Dermis microvascular lymphatic vessel endothelial cell (primary cell): ENCODE measurements around the gene TMC4. TPM values are rescaled to one million over a fixed set of nuclear protein-coding genes. Genes with fewer than 3 reads are reported as not detected.
"Not testable (repeated sequence)": the region's sequence is repeated elsewhere in the genome, so short reads cannot be mapped to it uniquely, and the experiment has no call there.

Experiments used
- DNase-seq, 2 donors: peaks; one replicate each; pipeline versions ENCODE4 v3.0.0 to v3.0.0-alpha.2; 2010; ENCODE audit warnings: low read depth in 2 of 2
- total RNA-seq: library from RNA; depleted of rRNA; stranded (reverse); fragments of >200 nt; gene quantifications from 2 replicates; pipeline ENCODE4 v1.2.1, GENCODE V29; 2014

TMC4 gene
- total RNA-seq, 1 donor from 2014 or later = not detected

DNA sequence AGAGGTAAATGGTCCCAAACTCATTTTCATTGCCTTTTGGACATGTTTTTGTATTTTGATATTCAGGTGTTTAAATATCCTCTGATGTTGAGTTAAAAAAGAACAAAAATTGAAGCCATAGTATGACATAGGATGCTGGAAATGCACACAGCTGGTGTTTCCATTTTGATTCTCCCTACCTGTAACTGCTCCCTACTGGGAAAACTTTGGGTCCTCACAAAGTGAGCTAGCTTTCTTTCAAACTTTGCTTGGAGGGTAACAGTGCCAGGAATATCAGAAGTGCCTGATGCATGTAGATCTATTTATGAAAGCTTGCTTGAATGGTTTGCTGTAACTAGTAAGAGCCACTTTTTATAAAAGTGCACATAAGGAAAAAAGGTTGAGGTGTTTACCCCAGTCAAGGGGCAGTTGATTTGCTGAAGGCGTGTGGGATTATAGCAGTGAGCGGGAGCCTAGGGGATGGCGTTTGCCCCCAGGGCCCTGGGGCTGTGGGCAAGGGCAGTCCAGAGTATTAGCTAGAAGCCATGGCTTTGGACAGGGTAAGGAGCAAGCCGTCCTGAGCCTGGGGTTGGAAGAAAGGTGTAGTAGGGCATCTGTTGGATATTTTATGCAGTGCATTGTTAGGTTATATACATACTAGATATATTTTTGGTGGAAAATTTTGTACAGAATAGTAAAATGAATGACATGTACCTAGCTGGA is 32.0 kb upstream of the TMC4 start:
- no peak for DNase-seq

DNA sequence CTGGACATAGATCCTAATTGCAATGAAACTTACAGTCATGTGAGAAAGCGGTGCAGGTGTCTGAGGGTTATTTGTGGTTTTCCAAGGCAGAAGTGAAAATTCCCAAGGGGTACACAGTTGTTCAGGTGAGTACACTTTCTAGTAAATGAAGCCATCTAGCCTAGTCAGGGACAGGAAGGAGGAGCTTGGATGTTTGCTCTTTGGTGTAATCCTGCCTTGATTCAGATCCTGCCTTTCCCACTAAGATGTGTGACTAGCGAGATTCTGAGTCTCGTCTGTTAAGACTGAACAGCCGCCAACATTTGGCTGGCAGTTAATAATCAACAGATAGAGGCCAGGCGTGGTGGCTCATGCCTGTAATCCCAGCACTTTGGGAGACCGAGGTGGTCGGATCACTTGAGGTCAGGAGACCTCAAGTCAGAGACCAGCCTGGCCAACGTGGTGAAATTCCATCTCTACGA is 30.2 kb upstream of the TMC4 start:
- no peak for DNase-seq

DNA sequence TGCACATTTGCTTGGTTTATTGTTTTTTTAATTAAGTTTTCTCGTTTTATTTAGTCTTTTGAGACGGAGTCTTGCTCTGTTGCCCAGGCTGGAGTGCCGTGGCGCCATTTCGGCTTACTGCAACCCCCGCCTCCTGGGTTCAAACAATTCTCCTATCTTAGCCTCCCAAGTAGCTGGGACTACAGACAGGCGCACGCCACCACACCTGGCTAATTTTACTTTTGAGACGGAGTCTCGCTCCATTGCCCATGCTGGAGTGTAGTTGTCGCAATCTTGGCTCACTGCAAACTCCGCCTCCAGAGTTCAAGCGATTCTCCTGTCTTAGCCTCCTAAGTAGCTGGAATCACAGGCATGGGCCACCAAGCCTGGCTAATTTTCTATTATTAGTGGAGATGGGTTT is 29.0 kb upstream of the TMC4 start:
- DNase-seq = no peak

DNA sequence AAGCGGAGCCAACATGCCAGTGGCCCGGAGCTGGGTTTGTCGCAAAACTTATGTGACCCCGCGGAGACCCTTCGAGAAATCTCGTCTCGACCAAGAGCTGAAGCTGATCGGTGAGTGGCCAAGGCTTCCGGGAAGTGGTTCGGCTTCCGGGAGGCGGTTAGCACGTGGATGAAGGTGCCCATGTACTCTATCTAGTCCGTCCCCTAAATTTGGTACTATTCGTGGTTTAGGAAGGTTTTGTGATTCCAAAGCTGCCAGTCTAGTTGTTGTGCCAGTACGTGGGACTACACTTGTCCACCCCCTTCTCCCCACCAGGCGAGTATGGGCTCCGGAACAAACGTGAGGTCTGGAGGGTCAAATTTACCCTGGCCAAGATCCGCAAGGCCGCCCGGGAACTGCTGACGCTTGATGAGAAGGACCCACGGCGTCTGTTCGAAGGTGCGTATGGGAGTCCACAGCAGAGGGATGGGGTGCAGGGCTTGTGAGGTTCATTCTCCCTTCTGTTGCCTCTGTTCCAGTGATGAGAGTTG is 28.3 kb upstream of the TMC4 start:
- peak in 1 of 2 donors; percentile 25 for DNase-seq

DNA sequence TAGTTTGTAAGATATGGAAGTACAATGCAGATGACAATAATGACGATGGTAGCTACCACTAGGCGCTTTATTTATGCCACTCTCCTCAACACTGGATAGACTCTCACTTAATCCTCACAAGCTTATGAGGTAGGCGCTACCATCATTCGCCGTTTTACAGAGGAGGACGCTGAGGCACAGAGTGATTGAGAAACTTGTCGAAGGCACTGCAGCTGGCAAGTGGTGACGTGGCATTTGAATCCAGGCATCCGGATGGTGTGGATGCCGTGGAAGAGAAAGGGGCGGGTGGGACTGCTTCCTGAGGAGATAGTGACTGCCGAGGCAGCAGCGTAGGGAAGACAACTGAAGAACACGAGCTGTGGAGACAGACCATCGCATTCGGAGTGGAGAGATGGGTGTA is 26.4 kb upstream of the TMC4 start:
- DNase-seq = no peak

DNA sequence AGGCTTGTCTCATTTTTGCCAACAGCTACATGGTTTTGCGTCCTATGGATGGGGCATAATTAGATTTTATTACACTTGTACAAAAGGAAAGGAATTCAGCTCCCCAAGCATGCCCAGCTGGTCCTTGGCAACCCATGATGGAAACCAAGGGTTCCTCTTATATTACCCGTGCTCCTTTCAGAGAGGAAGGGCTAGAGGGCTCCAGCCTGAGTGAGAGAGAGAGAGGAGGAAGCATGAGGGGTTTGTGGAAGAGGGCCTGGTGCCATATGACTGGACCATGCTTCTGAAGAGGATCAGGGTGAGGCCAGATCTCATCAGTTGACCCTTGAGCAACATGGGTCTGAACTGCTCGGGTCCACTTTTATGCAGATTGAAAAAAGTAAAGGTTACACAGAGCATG is 24.2 kb upstream of the TMC4 start:
- no peak for DNase-seq

DNA sequence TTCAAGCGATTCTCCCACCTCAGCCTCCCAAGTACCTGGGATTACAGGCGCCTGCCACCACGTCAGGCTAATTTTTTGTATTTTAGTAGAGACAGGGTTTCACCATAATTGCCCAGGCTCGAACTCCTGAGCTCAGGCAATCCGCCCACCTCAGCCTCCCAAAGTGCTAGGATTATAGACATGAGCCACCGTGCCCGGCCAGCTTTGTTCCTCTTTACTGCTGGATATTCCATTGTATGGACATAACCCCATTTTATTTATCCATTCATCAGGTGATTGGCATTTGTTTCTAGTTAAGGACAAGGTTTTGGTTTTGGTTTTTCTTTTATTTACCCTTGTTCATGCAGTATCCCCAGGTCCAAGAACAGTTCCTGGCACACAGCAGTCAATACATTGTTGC is 23.6 kb upstream of the TMC4 start:
- no peak for DNase-seq

DNA sequence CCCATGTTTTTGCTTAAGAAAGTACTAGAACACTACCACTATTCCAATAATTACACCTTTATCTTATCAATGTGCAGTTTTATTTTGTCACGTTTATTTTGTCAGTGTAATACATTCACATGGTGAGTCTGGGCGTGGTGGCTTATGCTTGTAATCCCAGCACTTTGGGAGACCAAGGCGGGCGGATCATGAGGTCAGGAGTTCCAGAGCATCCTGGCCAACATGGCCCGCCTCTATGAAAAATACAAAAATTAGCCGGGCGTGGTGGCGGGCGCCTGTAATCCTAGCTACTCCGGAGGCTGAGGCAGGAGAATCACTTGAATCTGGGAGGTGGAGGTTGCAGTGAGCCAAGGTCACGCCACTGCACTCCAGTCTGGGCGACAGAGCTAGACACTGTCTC is 21.5 kb upstream of the TMC4 start:
- DNase-seq = not testable (repeated sequence)

DNA sequence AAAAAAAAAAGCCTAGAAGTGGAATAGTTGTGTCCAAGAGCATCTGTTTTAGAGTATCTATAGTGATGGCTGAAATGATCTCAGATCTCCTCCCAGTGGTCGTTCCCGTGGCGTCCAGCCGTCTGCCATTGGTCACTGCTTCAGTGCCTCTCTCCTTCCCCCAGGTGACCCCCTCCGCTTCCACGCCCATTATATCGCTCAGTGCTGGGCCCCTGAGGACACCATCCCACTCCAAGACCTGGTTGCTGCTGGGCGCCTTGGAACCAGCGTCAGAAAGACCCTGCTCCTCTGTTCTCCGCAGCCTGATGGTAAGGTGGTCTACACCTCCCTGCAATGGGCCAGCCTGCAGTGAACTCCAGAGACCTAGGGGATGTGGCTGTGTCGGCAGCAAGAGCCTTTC is 20.1 kb upstream of the TMC4 start:
- DNase-seq = no peak

DNA sequence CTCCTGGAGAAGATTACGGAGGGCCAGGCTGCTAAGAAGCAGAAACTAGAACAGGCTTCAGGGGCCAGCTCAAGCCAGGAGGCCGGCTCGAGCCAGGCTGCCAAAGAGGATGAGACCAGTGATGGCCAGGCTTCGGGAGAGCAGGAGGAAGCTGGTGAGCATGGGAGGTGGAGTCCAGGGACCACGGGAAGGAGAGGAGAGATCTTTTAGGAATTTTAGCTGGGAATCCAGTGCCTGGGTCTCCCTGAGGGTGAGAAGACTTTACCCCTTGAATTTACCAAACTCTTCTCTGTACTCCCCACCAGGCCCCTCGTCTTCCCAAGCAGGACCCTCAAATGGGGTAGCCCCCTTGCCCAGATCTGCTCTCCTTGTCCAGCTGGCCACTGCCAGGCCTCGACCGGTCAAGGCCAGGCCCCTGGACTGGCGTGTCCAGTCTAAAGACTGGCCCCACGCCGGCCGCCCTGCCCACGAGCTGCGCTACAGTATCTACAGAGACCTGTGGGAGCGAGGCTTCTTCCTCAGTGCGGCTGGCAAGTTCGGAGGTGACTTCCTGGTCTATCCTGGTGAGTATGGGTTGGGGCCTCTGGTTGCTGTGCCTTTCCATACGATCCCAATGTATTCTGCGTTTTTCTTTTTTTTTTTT is 19.0 kb upstream of the TMC4 start:
- DNase-seq = no peak

DNA sequence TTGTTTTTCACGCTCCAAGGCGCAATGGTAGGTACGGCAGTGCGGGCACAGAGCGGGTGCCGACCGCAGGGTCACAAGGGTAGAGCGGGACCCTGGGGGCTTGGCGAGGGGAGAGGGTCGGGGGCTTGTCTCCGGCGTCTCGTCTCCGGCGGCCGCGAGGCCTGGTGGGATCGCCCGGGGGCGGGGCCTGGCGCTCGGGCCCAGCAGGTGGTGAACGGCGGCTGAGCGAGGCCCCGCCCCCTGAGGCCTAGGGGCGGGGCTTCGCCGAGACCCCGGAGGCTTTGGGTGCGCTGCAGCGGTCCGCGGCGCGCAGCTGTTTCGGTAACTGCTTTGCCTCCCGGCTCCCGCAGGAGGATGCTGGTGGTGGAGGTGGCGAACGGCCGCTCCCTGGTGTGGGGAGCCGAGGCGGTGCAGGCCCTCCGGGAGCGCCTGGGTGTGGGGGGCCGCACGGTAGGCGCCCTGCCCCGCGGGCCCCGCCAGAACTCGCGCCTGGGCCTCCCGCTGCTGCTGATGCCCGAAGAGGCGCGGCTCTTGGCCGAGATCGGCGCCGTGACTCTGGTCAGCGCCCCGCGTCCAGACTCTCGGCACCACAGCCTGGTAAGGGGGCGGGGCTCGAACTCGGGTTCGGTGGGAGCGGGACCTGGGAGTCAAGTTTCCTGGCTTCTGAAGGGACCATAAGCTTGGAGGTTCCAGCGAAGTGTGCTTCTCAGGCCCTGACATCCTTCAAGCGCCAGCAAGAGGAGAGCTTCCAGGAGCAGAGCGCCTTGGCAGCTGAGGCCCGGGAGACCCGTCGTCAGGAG is 18.3 kb upstream of the TMC4 start, which contains the start of gene TSEN34:
Gene TSEN34 (plus strand): TSS at position 298 of the 800 bp plus-strand sequence. CDS start 57 bp downstream, at position 355.
- DNase-seq = peak; percentile 52 to 86

DNA sequence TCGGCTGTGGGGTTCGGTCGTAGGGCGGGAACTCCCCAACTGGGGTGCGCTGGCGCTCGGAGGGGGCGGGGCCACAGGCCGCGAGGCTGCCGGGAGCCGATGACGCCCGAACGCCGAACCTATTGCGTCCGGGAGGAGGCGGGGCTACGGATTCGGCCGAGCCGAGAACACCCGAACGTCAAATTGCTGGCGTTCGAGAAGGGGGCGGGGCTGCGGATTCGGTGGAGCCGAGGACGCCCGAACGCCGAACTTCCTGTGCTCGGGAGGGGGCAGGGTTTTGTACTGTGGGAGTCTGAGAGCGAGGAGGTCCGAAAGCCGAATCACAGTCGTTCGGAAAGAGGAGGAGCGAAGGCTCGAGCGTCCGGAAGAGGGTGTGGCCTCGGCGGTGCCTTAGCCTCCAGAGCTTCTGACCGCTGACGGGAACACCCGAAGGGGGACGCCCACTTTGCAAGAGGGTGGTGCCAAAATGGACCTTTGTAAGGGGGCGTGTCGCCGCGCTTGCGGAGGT is 17.6 kb upstream of the TMC4 start:
- peak; percentile 99 to 100 for DNase-seq

DNA sequence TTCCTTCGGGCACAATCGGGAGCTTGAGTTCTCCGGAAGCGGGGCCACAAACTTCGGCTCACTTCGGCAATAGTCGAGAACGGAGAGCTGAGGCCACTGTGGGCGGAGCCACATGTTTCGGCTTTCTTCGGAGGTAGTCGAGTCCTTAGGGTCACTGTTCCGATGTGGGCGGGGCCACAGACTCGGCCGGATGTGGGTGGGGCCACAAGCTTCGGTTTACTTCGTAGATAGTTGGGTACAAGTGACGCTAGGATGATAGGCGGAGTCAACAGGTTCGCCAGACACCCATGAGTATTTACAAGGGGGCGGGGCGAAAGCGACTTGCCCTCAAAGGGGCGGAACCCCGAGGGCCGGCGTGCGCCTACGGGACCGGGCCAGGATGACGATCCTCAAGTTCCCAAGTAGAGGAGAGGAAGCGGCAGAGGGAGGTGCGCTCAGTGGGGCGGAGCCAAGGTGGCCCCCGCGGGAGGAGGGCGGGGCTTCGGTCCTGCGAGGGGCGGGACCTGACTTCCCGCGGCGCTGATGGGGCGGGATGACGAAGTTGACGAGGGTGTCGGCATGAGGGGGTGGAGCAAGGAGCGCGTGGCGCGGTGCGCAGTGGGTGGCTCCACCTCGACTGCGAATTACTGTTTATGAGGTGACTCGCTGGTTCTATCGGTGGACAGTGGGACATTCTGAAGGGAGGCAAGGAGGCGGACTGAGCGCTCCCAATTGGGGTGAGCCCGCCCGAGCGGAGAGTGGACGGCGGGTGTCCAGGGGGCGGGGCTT is 17.0 kb upstream of the TMC4 start:
- peak; percentile 100 for DNase-seq

DNA sequence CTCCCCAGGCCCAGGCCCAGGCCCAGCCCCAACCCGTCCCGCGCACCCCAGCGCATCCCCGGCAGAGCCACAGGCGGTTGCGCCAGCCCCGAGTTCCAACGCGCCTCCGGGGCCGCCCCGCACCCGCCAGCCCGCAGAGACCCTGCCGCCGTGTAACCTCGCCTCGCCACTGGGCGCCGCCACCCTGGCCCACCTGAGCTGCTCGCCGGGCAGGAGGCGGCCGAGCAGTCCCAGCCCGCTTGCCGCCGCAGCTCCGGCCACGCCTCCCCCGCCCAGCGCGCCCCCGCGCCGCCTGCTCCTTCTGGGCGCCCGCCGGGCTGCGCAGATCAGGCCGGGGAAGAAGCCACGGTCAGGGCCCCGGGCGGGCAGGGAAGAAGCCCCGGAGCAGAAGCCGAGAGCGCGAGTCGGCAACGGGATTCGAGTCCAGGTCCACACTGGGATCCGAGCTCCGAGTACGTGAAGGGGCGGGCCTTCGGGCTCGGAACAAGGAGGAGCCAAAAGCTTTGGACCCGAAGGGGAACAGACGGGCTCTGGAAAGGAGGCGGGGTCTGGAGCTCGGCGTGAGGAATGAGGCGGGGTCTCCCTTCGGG is 16.3 kb upstream of the TMC4 start, which contains the start of gene MBOAT7:
Gene MBOAT7 (minus strand): TSS at position 436 of the 590 bp plus-strand sequence. CDS start 1,072 bp downstream, outside the sequence.
- no peak for DNase-seq

DNA sequence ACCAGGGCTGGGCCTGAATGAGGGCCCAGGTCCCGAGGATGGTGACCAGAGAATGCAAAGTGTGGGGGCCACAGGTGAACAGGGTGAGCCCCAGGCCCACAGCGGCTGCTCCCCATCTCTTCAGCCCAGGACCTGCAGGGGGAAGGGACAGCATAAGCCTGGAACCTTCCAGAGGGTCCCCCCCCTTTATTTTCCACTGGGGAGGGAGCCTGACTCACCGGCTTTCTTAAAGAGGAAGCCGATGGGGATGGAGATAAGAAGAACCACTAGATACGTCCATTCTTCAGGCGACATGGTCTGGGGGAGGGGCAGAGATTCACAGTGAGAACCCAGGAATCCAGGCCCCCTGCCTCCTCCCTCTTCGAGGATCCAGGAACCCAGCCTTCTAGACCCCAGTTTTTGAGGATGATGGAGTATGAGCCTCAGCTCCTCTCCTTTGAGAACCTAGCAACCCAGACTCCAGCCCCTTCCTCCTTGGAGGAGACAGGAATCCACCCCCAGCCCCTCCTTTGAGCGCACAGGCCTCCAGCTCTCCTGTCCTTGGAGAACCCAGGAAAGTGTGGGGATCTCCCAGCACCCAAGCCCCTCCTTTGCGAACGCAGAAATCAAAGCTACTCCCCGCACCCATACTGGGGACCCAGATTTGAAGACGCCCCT is 15.4 kb upstream of the TMC4 start:
- DNase-seq = peak in 1 of 2 donors; percentile 87

DNA sequence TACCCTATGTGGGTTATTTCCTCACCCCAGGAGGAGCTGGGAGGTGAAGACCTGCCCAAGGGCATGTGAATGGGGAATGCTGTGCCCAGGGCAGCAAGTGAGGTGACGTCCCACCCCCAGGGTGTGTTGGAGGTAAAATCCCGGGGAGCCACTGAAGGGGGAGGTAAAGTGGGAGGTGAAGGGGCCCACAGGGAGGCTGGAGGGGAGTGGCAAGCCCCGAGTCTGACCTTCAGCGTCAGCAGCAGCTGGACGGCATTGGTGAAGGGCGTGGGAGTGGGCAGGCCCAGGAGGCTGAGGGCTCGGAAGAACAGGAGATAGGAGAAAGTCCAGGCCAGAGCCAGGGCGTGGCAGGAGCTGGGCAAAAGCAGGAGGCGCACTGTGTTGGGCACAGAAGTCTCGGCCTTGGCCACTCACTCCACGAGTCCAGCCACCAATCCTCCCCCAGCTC is 14.0 kb upstream of the TMC4 start:
- DNase-seq = no peak

DNA sequence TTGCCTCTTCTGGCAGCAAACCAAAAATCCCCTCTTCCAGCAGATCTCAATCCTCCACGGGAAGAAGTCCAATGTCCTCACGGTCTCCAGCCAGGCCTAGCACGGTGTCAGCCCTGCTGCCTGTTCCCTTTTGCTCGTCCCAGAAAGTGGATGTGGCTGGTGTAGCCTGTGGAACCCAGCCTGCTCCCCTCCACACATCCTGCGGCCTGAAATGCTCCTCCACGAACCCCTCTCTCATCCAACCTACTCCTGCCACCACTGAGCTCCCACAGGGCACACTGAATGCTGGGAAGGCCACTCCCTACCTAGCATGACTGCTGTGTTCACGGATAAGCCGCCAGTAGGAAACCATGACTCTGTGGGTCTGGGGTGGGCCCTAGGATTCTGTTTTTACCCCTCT is 13.4 kb upstream of the TMC4 start:
- DNase-seq = no peak

DNA sequence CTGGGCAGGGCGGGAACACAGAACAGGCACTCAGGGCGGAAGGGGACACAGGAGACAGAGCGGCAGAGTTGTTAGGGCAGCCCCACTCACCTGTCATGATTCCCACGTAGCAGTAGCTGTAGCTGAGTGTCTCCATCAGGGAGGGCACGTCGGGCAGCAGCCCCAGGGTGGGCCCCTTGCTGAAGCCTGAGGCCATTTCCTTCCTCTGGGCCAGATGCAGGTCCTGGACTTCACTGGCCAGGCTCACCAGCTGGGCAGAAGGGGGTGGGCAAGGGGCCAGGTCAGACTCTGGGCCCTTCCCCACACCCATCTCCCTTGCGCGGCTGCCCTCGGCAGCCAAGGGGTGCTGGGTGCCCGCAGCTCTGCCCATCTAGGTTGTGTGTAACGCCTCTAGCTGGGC is 10.5 kb upstream of the TMC4 start:
- peak in 1 of 2 donors; percentile 19 for DNase-seq

DNA sequence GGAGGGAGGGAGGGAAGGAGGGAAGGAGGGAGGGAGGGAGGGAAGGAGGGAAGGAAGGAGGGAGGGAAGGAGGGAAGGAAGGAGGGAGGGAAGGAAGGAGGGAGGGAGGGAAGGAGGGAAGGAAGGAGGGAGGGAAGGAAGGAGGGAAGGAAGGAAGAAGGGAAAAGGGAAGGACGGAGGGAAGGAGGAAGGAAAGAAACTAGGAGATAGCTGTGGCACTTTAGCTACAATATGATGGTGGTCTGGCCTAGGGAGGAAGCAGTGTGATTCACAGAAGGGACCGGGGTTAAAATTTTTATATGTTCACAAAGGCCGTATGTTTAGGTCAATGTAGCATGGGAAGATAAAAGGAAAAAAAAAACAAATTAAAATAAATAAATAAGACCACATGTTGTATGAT is 8.9 kb upstream of the TMC4 start:
- DNase-seq = not testable (repeated sequence)

DNA sequence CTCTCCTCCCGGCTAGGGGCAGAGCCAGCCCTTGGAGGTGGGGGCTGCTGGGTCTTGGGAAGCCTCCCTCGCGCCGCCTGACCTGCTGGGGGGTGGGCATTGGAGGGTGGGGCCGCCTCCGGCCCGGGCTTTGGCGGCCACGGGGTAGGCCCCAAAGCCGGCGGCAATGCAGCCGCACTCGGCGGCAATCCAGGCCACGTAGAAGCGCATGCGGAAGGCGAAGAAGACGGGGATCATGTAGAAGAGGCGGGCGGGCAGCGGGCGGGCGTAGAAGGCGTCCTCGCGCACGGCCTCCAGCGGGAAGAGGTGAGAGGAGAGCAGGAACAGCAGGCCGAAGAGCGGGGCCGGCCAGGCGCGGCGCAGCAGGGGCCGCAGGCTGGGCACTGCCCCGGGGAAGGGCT is 7.7 kb upstream of the TMC4 start:
- no peak for DNase-seq
